Panc1 (cell line): ENCODE data around the gene ALK. TPM values are rescaled to one million over a fixed set of nuclear protein-coding genes. Genes with fewer than 3 reads are reported as not detected.

Source experiments
- ATAC-seq: fragments of 200-7000 bp; cut with Tn5 transposase; 2 replicates; pipeline ENCODE4 v1.9.1; 2020; ENCODE audit warnings: mild to moderate bottlenecking, moderate library complexity
- BruUV-seq: library from RNA; stranded (reverse); fragments of 400-500 nt; replicated peaks from 2 replicates; lab custom pipeline; 2021; lab: Mats Ljungman, UMichigan
- CTCF ChIA-PET: fragments of 300-600 bp; sonication (Branson Sonifier 250); formaldehyde crosslinking; loops from one replicate; lab custom pipeline; 2022; ENCODE audit warnings: antibody characterized with exemption; lab: Charles Lee
- POLR2A ChIA-PET: fragments of 300-600 bp; sonication (Branson Sonifier 250); formaldehyde crosslinking; loops from one replicate; lab custom pipeline; 2022; ENCODE audit warnings: antibody characterized with exemption; lab: Charles Lee
- DNase-seq: peaks from one replicate; pipeline ENCODE4 v3.0.0-alpha.2; 2010; ENCODE audit warnings: low read depth, low spot score
- H3K27ac ChIP-seq: 2 replicates; pipeline ENCODE4 v1.5.1; 2011; ENCODE audit warnings: mild to moderate bottlenecking, low read length, inconsistent platforms
- H3K27me3 ChIP-seq: fragments of 200-500 bp; sonication (Bioruptor generic); 2 replicates; pipeline ENCODE4 v1.6.0; 2014; ENCODE audit warnings: low read length, inconsistent platforms; ENCODE audit not compliant: control insufficient read depth, insufficient read depth
- H3K36me3 ChIP-seq: fragments of 200-500 bp; sonication (Bioruptor generic); 2 replicates; pipeline ENCODE4 v1.5.1; 2014; ENCODE audit warnings: inconsistent platforms, mild to moderate bottlenecking, low read length, moderate library complexity; ENCODE audit not compliant: control insufficient read depth, insufficient read depth
- H3K4me1 ChIP-seq: 2 replicates; pipeline ENCODE4 v1.5.1; 2011; ENCODE audit warnings: inconsistent platforms, mild to moderate bottlenecking, low read length, moderate library complexity; ENCODE audit not compliant: control insufficient read depth, insufficient read depth
- H3K4me3 ChIP-seq, 2 experiments: 2 replicates each; pipeline ENCODE4 v1.5.1; 2011 to 2012; ENCODE audit warnings: low read depth in 2 of 2, low read length in 2 of 2, mild to moderate bottlenecking in 2 of 2, inconsistent platforms in 1 of 2, moderate library complexity in 1 of 2
- H3K9me3 ChIP-seq: fragments of 200-500 bp; sonication (Bioruptor generic); 2 replicates; pipeline ENCODE4 v1.5.1; 2014; ENCODE audit warnings: low read depth, mild to moderate bottlenecking, inconsistent platforms, low read length, moderate library complexity; ENCODE audit not compliant: control insufficient read depth, insufficient read depth
- CTCF ChIP-seq: fragments of 450-650 bp; IDR thresholded peaks from 2 replicates; pipeline ENCODE4 v1.5.1; 2017; ENCODE audit warnings: mild to moderate bottlenecking
- POLR2AphosphoS5 ChIP-seq: IDR thresholded peaks from 2 replicates; pipeline ENCODE4 v1.6.1; 2012; ENCODE audit warnings: mild to moderate bottlenecking, low read depth, low read length, moderate library complexity
- SIN3A ChIP-seq: IDR thresholded peaks from 2 replicates; pipeline ENCODE4 v1.6.1; 2012; ENCODE audit warnings: low read depth, mild to moderate bottlenecking, low read length, moderate library complexity, borderline replicate concordance; ENCODE audit not compliant: insufficient read depth
- TCF7L2 ChIP-seq: IDR thresholded peaks from 2 replicates; pipeline ENCODE4 v1.6.1; 2011; ENCODE audit warnings: mild to moderate bottlenecking, low read depth, low read length, inconsistent platforms
- in situ Hi-C: cut with HindIII; loops from 2 replicates; pipeline ENCODE4 v1.10.0; 2016; ENCODE audit warnings: low sequenced_read_pairs, low pct_unique_long_range_greater_than_20kb
- intact Hi-C: fragments of 100-400 bp; cut with micrococcal nuclease; formaldehyde crosslinking; loops from one replicate; pipeline ENCODE4 v1.10.0; 2022; ENCODE audit not compliant: unreplicated experiment
- total RNA-seq: library from RNA; stranded (reverse); gene quantifications from one replicate; pipeline ENCODE4 v1.2.1, GENCODE V29; 2021; ENCODE audit not compliant: unreplicated experiment
- TF ChIP-seq, protein P1 (sequence below), 2 experiments: IDR thresholded peaks; 2 replicates each; pipeline ENCODE4 v1.6.1; 2011 to 2012; ENCODE audit warnings: low read depth in 2 of 2, control low read depth in 1 of 2, low read length in 1 of 2, mild to moderate bottlenecking in 1 of 2, moderate library complexity in 1 of 2; ENCODE audit not compliant: insufficient read depth in 1 of 2

Gene ALK
- total RNA-seq, 1 experiment from 2014 or later = not detected

GRCh38 chr2:29874745-29875144, 46.6 kb downstream of the ALK start:
- H3K27ac ChIP-seq = no peak overlapping the region
- ChIA-PET POLR2A (no interaction called here), CTCF (interaction anchor here (0.7 kb wide), 1 partner anchor 17 kb away, joined by 4 read pairs; no protein-coding TSS in a partner anchor)
- in situ Hi-C loops (no loop called here), intact Hi-C loops (no loop called here)
- ATAC-seq (no peak), DNase-seq (no peak)
- no peaks in the 10 kb centered on the region for H3K36me3 ChIP-seq
- H3K4me1 ChIP-seq = no peaks in the 10 kb centered on the region
- no TSS peak for BruUV-seq
- H3K27me3 ChIP-seq = peaks cover 2% of the 10 kb centered on the region; the same call in 1 of the 2 replicates
- TF ChIP-seq, protein P1, sequence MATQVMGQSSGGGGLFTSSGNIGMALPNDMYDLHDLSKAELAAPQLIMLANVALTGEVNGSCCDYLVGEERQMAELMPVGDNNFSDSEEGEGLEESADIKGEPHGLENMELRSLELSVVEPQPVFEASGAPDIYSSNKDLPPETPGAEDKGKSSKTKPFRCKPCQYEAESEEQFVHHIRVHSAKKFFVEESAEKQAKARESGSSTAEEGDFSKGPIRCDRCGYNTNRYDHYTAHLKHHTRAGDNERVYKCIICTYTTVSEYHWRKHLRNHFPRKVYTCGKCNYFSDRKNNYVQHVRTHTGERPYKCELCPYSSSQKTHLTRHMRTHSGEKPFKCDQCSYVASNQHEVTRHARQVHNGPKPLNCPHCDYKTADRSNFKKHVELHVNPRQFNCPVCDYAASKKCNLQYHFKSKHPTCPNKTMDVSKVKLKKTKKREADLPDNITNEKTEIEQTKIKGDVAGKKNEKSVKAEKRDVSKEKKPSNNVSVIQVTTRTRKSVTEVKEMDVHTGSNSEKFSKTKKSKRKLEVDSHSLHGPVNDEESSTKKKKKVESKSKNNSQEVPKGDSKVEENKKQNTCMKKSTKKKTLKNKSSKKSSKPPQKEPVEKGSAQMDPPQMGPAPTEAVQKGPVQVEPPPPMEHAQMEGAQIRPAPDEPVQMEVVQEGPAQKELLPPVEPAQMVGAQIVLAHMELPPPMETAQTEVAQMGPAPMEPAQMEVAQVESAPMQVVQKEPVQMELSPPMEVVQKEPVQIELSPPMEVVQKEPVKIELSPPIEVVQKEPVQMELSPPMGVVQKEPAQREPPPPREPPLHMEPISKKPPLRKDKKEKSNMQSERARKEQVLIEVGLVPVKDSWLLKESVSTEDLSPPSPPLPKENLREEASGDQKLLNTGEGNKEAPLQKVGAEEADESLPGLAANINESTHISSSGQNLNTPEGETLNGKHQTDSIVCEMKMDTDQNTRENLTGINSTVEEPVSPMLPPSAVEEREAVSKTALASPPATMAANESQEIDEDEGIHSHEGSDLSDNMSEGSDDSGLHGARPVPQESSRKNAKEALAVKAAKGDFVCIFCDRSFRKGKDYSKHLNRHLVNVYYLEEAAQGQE (IDR thresholded peaks at IDR 0.05; ENCODE audit: insufficient read depth in 1 of 2, low read depth in 2 of 2, low read length in 1 of 2) = no peak
- TF ChIP-seq CTCF (no peak), POLR2AphosphoS5 (no peak), TCF7L2 (no peak), SIN3A (no peak)
- no peaks in the 10 kb centered on the region for H3K9me3 ChIP-seq
- no peak overlapping the region for H3K4me3 ChIP-seq

- DNase-seq (no peak), ATAC-seq (no peak)
- Histone ChIP-seq H3K27me3 (peaks cover 4% of the 10 kb centered on the region; the same call in 1 of the 2 replicates), H3K36me3 (no peaks in the 10 kb centered on the region), H3K9me3 (no peaks in the 10 kb centered on the region), H3K4me1 (no peaks in the 10 kb centered on the region), H3K4me3 (no peak overlapping the region), H3K27ac (no peak overlapping the region)
- ChIA-PET POLR2A (no interaction called here), CTCF (no interaction called here)
- TF ChIP-seq TCF7L2 = no peak
- no peak for TF ChIP-seq POLR2AphosphoS5
- TF ChIP-seq SIN3A = no peak
- TF ChIP-seq, protein P1 (IDR thresholded peaks at IDR 0.05; ENCODE audit: insufficient read depth in 1 of 2, low read depth in 2 of 2, low read length in 1 of 2) = no peak
- TF ChIP-seq CTCF = no peak
- in situ Hi-C loops (no loop called here), intact Hi-C loops (no loop called here)
- no TSS peak for BruUV-seq
These were observed 48.5 kb downstream of the ALK start for GRCh38 chr2:29872870-29873269.
